A673 (cell line): ENCODE measurements around the gene LDLRAD3. TPM values are rescaled to one million over a fixed set of nuclear protein-coding genes. Genes with fewer than 3 reads are reported as not detected.
A peak's percentile ranks its signal among the peaks of the same experiment; 100 is the strongest.

ENCODE experiments used
- BruUV-seq: library from RNA; stranded (reverse); fragments of 400-500 nt; replicated peaks from 2 replicates; lab custom pipeline; 2021; lab: Mats Ljungman, UMichigan
- CTCF ChIA-PET: fragments of 300-600 bp; sonication (Branson Sonifier 250); formaldehyde crosslinking; loops from one replicate; lab custom pipeline; 2022; ENCODE audit warnings: antibody characterized with exemption; lab: Charles Lee
- POLR2A ChIA-PET: fragments of 300-600 bp; sonication (Branson Sonifier 250); formaldehyde crosslinking; loops from one replicate; lab custom pipeline; 2022; ENCODE audit warnings: antibody characterized with exemption; ENCODE audit not compliant: low non-redundant PET; lab: Charles Lee
- DNase-seq: peaks from one replicate; pipeline ENCODE4 v3.0.0-alpha.2; 2015; ENCODE audit warnings: low spot score
- H3K27ac ChIP-seq: fragments of 200-600 bp; sonication (generic); 2 replicates; pipeline ENCODE4 v1.5.1; 2016; ENCODE audit warnings: mixed run types, low read depth, mild to moderate bottlenecking, mixed read lengths, antibody characterized with exemption, low read length; ENCODE audit not compliant: poor library complexity, severe bottlenecking
- H3K27me3 ChIP-seq: fragments of 200-600 bp; sonication (generic); replicated peaks from 2 replicates; pipeline ENCODE4 v1.6.1; 2017; ENCODE audit warnings: mixed run types, low read depth, mild to moderate bottlenecking, mixed read lengths, antibody characterized with exemption, low read length; ENCODE audit not compliant: insufficient read depth, poor library complexity
- H3K36me3 ChIP-seq: fragments of 200-600 bp; sonication (generic); 2 replicates; pipeline ENCODE4 v1.6.1; 2016; ENCODE audit warnings: mixed run types, mild to moderate bottlenecking, mixed read lengths, antibody characterized with exemption, low read length; ENCODE audit not compliant: insufficient read depth, poor library complexity, severe bottlenecking
- H3K4me1 ChIP-seq: fragments of 200-600 bp; sonication (generic); 2 replicates; pipeline ENCODE4 v1.6.1; 2017; ENCODE audit warnings: mixed run types, mild to moderate bottlenecking, mixed read lengths, antibody characterized with exemption, low read length; ENCODE audit not compliant: insufficient read depth, poor library complexity, severe bottlenecking
- H3K4me3 ChIP-seq: fragments of 200-600 bp; sonication (generic); 2 replicates; pipeline ENCODE4 v1.5.1; 2016; ENCODE audit warnings: low read depth, mixed run types, mild to moderate bottlenecking, mixed read lengths, low read length; ENCODE audit not compliant: poor library complexity, severe bottlenecking
- H3K9me3 ChIP-seq: fragments of 200-600 bp; sonication (generic); 2 replicates; pipeline ENCODE4 v1.6.1; 2016; ENCODE audit warnings: mixed run types, low read depth, mild to moderate bottlenecking, mixed read lengths, antibody characterized with exemption, low read length; ENCODE audit not compliant: poor library complexity, severe bottlenecking
- EZH2 ChIP-seq: fragments of 200-600 bp; sonication (generic); IDR thresholded peaks from 2 replicates; pipeline ENCODE4 v1.6.1; 2017; ENCODE audit warnings: borderline replicate concordance, low read depth, mild to moderate bottlenecking, mixed read lengths, antibody characterized with exemption, low read length; ENCODE audit not compliant: poor library complexity, severe bottlenecking
- intact Hi-C: fragments of 100-400 bp; cut with micrococcal nuclease; formaldehyde crosslinking; loops from one replicate; pipeline ENCODE4 v1.10.0; 2022; ENCODE audit not compliant: unreplicated experiment
- total RNA-seq: library from RNA; stranded (reverse); gene quantifications from 2 replicates; pipeline ENCODE4 v1.2.3, GENCODE V29; 2021
- TF ChIP-seq, protein P1 (sequence below): fragments of 300-800, 200-600 bp; sonication (generic); conservative IDR thresholded peaks from 2 replicates; pipeline ENCODE4 v1.5.1; 2017; ENCODE audit warnings: low read depth, mild to moderate bottlenecking, antibody characterized with exemption, low read length, moderate library complexity, mixed read lengths

LDLRAD3 gene
- total RNA-seq, 1 experiment from 2014 or later, result 13.1 TPM

- no peaks in the 10 kb centered on the region for H3K9me3 ChIP-seq
- intact Hi-C loops, result loop anchor here (5.0 kb wide), 1 partner anchor 321 kb away; no protein-coding TSS in a partner anchor
- H3K27me3 ChIP-seq, result peaks cover 12% of the 10 kb centered on the region
- CTCF ChIA-PET, result no interaction called here
- H3K36me3 ChIP-seq, result no peaks in the 10 kb centered on the region
- no TSS peak for BruUV-seq
- no peak for DNase-seq
- peaks cover 6% of the 10 kb centered on the region for H3K4me1 ChIP-seq
- POLR2A ChIA-PET, result no interaction called here
- H3K4me3 ChIP-seq, result peak overlapping the region; percentile 50
- no peak overlapping the region for H3K27ac ChIP-seq
- TF ChIP-seq, protein P1, sequence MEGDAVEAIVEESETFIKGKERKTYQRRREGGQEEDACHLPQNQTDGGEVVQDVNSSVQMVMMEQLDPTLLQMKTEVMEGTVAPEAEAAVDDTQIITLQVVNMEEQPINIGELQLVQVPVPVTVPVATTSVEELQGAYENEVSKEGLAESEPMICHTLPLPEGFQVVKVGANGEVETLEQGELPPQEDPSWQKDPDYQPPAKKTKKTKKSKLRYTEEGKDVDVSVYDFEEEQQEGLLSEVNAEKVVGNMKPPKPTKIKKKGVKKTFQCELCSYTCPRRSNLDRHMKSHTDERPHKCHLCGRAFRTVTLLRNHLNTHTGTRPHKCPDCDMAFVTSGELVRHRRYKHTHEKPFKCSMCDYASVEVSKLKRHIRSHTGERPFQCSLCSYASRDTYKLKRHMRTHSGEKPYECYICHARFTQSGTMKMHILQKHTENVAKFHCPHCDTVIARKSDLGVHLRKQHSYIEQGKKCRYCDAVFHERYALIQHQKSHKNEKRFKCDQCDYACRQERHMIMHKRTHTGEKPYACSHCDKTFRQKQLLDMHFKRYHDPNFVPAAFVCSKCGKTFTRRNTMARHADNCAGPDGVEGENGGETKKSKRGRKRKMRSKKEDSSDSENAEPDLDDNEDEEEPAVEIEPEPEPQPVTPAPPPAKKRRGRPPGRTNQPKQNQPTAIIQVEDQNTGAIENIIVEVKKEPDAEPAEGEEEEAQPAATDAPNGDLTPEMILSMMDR, result no peak
- TF ChIP-seq EZH2, result no peak
These were observed 553 bp upstream of the LDLRAD3 start for GRCh38 chr11:35943309-35943708.

- H3K4me3 ChIP-seq, result peak overlapping the region; percentile 50
- no peaks in the 10 kb centered on the region for H3K36me3 ChIP-seq
- ChIA-PET POLR2A (no interaction called here), CTCF (interaction anchor here (1.0 kb wide), 1 partner anchor 123 kb away, joined by 4 read pairs; no protein-coding TSS in a partner anchor)
- intact Hi-C loops, result loop anchor here (5.0 kb wide), 1 partner anchor 322 kb away; no protein-coding TSS in a partner anchor
- H3K27ac ChIP-seq, result no peak overlapping the region
- no TSS peak for BruUV-seq
- peaks cover 11% of the 10 kb centered on the region for H3K27me3 ChIP-seq
- peaks cover 6% of the 10 kb centered on the region for H3K4me1 ChIP-seq
- no peak for TF ChIP-seq EZH2
- TF ChIP-seq, protein P1, result no peak
- no peaks in the 10 kb centered on the region for H3K9me3 ChIP-seq
- no peak for DNase-seq
These were observed 758 bp downstream of the LDLRAD3 start for GRCh38 chr11:35944503-35945136.

GRCh38 chr11:35945137-35945518 lies 1.3 kb downstream of the LDLRAD3 start:
- H3K27me3 ChIP-seq, result peaks cover 6% of the 10 kb centered on the region
- intact Hi-C loops, result no loop called here
- TF ChIP-seq, protein P1, result no peak
- no peak for TF ChIP-seq EZH2
- POLR2A ChIA-PET, result no interaction called here
- BruUV-seq, result no TSS peak
- H3K4me3 ChIP-seq, result peak overlapping the region; percentile 50
- no peak for DNase-seq
- H3K9me3 ChIP-seq, result no peaks in the 10 kb centered on the region
- no peaks in the 10 kb centered on the region for H3K36me3 ChIP-seq
- no peak overlapping the region for H3K27ac ChIP-seq
- H3K4me1 ChIP-seq, result peaks cover 6% of the 10 kb centered on the region
- CTCF ChIA-PET, result no interaction called here
